Skin of body (tissue), 3 donors: ENCODE data around the gene KRT40. TPM values are rescaled to one million over a fixed set of nuclear protein-coding genes. Genes with fewer than 3 reads are reported as not detected.

Source experiments
- DNase-seq: peaks from one replicate; lab custom pipeline; 2025; lab: John Stamatoyannopoulos, UW
- small RNA-seq: library from RNA; depleted of rRNA; stranded (forward); fragments of <200 nt; gene quantifications from one replicate; pipeline ENCODE3, GENCODE V24; 2014; ENCODE audit warnings: low replicate concordance
- total RNA-seq: library from RNA; depleted of rRNA; stranded (reverse); fragments of >200 nt; gene quantifications from one replicate; pipeline ENCODE4 v1.2.3, GENCODE V29; 2014

KRT40 gene
- total RNA-seq, 1 donor from 2014 or later: 7.7 TPM

DNA sequence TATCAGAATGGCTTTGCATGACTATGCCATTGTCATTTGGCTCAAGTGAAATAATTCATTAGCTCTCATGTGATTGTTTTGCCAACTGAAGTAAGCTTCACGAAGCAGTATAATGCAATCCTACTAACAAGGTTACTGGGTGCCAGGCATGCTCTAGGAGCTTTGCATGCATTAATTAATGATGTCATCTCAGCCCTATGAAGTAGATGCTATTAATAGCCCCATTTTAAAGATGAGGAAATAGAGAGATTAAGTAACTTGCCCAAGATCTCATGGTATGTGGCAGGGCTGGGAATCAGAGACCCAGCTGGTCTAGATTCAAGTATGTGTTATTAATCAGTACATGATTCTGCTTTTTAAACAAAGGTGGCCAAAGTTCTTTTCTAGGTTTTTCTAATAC is 31.5 kb downstream of the KRT40 start:
- no peak for DNase-seq

DNA sequence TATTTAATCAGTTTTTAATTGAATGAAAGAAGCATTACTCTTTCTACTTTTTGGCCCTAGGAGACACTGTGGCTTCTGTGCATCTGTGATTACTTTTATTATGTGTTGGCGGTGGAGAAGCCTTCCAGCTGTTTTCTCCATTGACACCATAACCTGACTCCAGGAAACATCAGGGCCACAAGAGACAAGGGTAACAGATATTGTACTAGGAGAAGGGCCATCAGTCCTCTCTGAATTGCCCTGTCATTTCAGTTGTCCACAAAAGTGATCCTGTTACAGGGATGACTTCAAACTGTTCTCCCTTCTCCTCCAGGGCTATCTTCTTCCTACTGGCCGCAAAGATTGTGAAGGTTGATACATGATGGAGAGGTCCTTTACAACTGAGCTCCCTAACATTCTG is 32.0 kb downstream of the KRT40 start:
- no peak for DNase-seq

DNA sequence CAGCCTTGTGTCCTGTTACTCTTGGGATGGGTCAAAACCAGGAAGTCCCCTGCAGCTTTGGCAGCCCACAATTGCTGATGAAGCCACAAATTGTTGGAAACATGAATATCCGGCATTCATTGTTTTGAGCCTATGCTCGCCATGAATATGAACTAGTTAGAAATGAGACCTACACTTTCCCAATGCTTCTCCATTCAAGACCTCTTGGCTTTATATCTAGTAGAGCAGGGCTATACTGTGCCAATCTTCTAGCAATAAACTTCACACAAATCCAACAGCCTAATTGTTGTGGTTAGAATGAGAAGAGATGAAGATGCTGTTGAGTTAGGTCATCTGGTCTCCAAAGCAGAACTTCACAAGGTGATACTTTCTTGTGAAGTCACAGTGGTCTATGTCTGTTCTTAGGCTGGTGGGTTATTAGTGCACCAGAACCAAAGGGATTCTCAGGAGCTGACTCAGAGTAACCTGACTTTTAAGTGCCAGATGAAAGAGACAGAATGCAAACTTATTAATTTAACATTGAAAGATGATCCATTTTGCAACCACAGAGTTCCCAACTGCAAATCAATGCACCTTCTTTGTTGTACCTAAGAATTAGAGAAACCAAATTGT is 33.0 kb downstream of the KRT40 start:
- DNase-seq: no peak

DNA sequence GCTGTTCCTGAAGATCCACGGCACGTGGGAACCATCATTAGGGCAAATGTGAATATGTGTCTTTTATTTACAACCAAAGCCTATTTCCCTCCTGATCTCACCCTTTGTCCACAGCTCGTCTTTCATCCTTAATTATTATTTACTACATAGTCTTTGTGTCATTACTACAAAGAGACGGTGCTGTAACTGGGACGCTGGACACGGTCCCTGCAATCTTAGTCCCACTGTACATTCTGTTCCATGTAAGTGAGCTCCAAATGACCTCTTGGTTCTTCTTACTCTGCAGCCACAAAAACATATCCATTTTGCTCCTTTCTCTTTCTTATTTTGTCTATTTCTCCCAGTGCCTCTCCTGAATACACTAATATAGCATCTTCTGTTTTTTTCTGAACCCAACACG is 34.0 kb downstream of the KRT40 start:
- DNase-seq: no peak

DNA sequence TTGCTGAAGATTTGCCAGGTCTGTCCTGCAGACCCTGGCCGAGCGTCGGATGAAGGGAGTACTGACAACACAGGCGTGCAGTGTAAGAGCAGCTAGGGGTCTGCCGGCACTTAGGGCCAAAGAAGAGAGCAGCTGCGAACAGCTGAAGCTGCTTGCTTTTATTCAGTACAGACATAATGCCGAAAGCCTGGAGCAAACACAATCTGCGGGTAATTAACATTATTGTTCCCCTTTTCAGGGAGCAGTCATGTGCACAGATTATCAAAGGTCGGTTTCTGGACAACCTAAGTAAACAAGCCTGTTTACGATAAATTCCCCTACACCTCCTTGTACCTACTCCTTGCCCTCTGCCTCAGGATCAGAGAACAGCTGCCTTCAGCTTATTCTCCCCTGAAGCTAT is 34.7 kb downstream of the KRT40 start:
- no peak for DNase-seq

DNA sequence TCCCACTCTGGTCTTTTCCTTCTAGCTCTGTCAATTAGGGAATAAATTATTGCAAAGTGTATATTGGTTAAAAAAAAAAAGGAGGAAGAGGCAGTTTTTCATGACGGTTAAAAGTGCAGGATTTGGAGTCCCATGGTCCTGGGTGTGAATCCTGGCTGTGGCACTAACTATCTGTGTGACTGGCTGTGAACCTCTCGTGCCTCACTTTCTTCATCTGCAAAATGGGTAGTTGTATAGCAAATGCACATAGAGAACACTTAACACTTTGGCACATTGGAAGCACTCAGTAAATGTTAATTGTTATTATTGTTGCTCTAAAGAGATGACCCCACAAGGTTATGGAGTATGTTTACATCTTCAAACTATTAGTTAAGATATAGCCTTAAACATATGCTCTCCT is 36.2 kb downstream of the KRT40 start:
- DNase-seq: no peak

DNA sequence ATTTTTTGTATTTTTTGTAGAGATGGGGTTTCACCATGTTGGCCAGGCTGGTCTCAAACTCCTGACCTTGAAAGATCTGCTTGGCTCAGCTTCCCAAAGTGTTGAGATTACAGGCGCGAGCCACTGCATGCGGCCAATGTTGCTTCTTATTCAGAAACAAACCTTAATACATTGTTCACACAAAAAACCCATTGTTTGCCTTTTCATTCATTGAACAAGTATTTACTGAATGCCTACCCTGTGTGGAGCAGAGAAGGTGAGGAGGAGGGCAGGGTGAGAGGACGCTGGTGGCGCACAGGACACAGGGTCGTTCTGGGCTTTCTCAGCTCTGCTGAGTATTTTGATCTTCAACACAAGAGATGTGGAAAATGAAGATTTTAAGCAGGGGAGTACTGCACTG is 38.7 kb downstream of the KRT40 start:
- no peak for DNase-seq

DNA sequence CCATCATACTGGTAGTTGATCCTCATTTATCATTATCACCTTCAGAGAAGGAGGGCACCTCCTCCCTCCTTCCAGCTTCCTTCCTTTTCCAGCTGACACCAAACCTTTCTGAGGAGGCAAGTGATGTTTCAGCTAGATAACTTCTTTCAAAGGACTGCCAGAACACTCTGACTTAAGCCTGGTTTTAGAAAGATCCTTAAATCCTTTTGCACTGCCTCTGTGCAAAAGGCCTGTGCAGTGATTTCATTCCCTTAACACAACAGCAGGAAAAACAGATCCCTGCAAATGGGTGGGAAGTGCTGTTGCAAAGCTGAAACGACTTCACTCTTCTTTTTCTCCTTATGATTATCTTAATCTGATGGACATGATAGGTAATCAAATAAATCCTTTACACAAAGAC is 39.6 kb downstream of the KRT40 start:
- DNase-seq: no peak

DNA sequence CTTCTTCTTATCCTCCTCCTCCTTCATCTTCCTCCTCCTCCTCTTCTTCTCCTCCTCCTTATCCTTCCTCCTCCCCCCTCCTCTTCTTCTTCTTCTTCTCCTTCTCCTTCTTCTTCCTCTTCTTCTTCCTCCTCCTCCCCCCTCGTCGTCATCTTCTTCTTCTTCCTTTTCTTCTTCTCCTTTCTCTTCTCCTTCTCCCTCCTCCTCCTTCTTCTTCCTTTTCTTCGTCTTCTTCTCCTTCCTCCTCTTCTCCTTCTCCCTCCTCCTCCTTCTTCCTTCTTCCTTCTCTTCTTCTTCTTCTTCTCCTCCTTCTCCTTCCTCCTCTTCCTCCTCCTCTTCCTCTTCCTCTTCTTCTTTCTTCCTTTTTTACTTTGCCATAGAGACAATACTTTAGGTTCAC is 41.6 kb downstream of the KRT40 start:
- no peak for DNase-seq

DNA sequence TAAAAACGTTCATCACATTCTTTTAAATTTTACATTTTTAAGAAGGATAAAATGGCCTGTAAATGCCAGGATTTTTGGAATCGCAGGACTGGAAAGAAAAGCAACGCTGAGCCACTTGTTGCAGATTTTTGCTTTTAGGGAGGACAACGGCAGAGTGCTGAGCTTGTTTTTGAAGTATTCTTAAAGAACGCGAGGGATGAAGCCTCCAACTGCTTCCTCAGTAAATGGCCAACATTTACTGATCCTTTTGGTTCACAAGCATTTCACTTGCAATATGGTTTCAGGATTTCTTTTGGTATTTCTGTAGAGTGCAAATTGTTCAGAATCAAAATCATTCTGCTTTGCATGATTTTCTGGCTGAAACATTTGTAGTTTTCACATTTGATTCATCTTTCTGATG is 43.9 kb downstream of the KRT40 start:
- no peak for DNase-seq

DNA sequence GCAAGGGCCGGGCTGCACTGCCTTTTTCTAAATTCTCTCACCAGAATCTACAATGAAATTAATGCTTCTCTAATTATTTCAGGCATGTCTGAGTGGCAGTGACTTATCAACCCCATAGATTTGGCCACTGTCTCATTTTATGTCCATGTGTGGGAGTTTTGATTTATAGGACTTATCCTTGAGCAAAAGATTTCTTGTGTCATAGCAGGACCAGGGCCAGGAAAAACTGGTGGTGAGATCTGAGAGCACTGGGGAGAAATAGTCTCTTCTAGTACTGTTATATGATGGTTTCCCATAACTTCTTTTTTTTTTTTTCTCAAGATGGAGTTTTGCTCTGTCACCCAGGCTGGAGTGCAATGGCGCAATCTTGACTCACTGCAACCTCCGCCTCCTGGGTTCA is 45.1 kb downstream of the KRT40 start:
- DNase-seq: no peak

DNA sequence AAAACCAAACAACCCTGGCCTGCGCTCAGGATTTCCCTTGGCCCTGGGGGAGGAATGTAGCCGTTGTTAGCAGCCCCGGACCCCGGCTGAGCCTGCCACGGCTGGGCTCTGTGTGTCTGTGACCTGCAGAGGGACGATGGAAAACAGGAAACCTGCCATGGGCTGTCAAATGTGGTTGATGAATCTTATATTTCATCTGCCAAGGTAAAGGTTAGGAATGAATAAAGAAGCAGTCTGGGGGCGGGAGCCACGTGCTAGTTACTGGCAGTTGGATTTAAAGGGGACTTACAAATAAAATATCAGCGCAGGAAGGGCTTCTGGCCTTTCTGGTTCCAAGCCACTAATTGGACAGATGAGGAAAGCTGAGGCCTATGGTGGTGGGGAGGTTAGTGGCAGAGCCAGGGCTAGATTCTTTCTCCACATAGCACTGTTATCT is 46.7 kb downstream of the KRT40 start, which contains the start of gene KRT23:
Gene KRT23, minus strand, starts transcription at position 263 of the 436 bp plus-strand sequence. CDS start 1,043 bp downstream, outside the sequence.
- DNase-seq: no peak

DNA sequence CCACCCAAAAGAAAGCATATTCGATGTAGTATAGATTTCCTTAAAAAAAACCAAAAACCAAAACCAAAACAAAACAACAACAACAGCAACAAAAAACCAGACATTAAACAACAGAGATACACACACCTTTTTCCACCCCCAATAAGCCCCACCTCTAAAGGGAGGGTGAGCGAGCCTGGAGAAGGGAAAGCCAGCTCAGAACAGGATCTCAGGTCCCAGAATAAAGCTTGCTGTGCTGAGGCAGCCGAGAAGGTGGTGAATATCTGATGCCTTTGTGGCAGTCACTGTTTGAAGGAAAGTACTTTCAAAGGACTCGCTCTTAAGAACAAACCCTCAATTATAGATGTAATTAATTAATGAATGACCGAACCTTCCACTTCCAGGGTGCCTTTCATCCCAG is 47.1 kb downstream of the KRT40 start:
- no peak for DNase-seq

DNA sequence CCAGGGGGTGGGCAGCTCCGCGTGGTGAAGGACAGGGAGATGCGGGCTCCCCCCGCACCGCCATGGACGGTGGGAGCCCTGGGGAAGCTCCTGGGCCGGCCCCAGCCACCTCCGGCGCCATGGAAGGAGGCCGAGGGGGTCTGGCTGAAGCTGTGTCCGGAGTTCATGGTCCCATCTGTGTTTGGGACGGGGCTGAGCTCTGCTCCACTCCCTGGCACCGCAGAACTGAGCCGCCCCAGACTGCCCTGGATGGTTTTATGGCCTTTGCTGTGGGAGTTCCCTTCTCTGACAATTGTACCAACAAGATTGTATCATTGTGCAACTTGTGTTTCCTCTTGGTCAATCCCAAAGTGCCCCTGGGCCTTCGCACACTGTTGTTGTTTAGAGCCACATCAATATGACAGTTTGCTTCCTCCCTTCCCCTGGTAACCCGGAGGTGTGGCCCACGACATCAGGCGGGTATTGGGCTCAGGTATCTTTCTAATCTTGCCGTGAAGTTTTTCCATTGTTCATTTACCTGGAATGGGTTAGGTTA is 47.6 kb downstream of the KRT40 start:
- no peak for DNase-seq

DNA sequence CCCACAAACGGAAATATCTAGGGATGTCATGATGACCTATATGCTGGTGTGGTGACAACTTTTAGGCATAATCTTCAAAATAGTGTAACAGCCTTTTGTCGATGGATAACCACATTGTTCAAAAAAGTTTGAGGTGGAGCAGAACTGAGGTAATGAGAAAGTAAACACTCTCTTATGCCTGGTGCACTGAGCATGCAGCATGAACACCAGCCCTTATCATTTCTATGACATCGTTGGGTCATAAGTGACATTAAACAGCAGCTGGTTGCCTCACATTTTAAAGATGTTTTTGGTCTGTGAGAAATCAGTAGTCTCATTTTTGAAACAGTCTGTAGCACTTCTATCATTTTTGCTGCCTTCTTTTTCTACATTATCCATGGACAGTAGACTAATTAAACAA is 48.5 kb downstream of the KRT40 start:
- DNase-seq: no peak

DNA sequence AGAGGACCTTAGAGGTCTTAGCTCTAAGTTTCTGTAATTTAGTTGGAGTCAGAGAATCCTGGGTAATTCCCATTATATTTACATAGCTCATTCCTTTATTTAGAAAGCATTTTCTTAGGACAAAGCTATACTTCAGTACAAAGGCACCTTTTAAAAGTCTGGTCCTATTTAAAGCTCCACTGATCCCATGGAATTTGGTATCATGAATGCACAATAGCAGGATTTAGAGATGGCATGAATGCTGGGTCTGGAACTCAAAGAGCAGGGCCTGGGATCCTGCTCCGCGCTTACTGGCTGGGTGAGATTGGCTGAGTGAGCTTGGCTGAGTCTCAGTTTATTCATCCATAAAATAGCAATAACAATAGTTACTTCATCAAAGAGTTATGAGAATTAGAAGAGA is 51.5 kb downstream of the KRT40 start:
- no peak for DNase-seq

DNA sequence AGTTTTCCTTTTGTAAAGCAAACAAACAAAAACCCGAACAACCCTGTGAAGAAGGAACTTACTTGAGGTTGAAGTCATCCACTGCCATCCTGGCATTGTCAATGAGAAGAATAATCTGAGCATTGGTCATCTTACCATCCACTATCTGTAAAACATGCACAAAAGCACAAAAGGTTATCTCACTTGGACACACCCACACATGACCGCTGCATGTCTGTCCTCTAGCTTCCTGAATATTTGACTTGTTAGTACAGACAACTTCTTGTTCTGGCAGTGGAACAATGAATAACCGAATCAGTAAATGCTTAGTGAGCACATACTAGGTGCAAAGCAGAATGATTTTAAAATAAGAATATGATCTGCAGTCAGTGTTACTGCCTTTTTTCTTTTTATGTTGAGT is 52.8 kb downstream of the KRT40 start:
- DNase-seq: no peak

Small RNA genes lying within 50 kb of the gene (small RNA-seq; reads per million reads assigned to genes)
- gene KRTAP3-4P: not detected

Other genes starting within 250 kb of the KRT40 start
- gene KRT25, start 229.0 kb downstream of the KRT40 start, total RNA-seq: 608 TPM
- 18.3 TPM for gene KRT26, start 212.1 kb downstream of the KRT40 start, total RNA-seq
- 428 TPM for gene KRT27, start 201.8 kb downstream of the KRT40 start, total RNA-seq
- gene KRT28, start 184.4 kb downstream of the KRT40 start, total RNA-seq: 152 TPM
- gene KRT10, start 161.7 kb downstream of the KRT40 start, total RNA-seq: 976 TPM
- gene KRT12, start 117.1 kb downstream of the KRT40 start, total RNA-seq: 0.10 TPM
- gene KRT20, start 99.1 kb downstream of the KRT40 start, total RNA-seq: 0.39 TPM
- 107 TPM for gene KRT23, start 46.7 kb downstream of the KRT40 start, total RNA-seq
- 6.4 TPM for gene KRT39, start 17.4 kb downstream of the KRT40 start, total RNA-seq
- 1.5 TPM for gene KRTAP3-3, start 9.8 kb upstream of the KRT40 start, total RNA-seq
- 2.3 TPM for gene KRTAP3-2, start 15.6 kb upstream of the KRT40 start, total RNA-seq
- gene KRTAP3-1, start 24.8 kb upstream of the KRT40 start, total RNA-seq: 5.3 TPM
- gene KRTAP1-5, start 42.9 kb upstream of the KRT40 start, total RNA-seq: 14.1 TPM
- gene KRTAP1-4, start 45.9 kb upstream of the KRT40 start, total RNA-seq: not detected
- 12.2 TPM for gene KRTAP1-3, start 50.5 kb upstream of the KRT40 start, total RNA-seq
- gene KRTAP1-1, start 57.1 kb upstream of the KRT40 start, total RNA-seq: 7.5 TPM
- 3.4 TPM for gene KRTAP2-1, start 63.0 kb upstream of the KRT40 start, total RNA-seq
- 6.5 TPM for gene KRTAP2-2, start 70.9 kb upstream of the KRT40 start, total RNA-seq
- gene KRTAP2-3, start 75.8 kb upstream of the KRT40 start, total RNA-seq: 0.30 TPM
- gene KRTAP2-4, start 81.6 kb upstream of the KRT40 start, total RNA-seq: 3.3 TPM
- 11.4 TPM for gene KRTAP4-7, start 99.8 kb upstream of the KRT40 start, total RNA-seq
- 3.1 TPM for gene KRTAP4-8, start 113.8 kb upstream of the KRT40 start, total RNA-seq
- gene KRTAP4-16, start 117.9 kb upstream of the KRT40 start, total RNA-seq: not detected
- 5.2 TPM for gene KRTAP4-9, start 121.1 kb upstream of the KRT40 start, total RNA-seq
- gene KRTAP4-11, start 134.0 kb upstream of the KRT40 start, total RNA-seq: 0.79 TPM
- 0.89 TPM for gene KRTAP4-12, start 139.9 kb upstream of the KRT40 start, total RNA-seq
- gene KRTAP4-6, start 156.2 kb upstream of the KRT40 start, total RNA-seq: 4.0 TPM
- 1.3 TPM for gene KRTAP4-5, start 165.5 kb upstream of the KRT40 start, total RNA-seq
- gene KRTAP4-4, start 176.4 kb upstream of the KRT40 start, total RNA-seq: 2.2 TPM
- gene KRTAP4-3, start 183.9 kb upstream of the KRT40 start, total RNA-seq: 2.0 TPM
- gene KRTAP4-2, start 193.9 kb upstream of the KRT40 start, total RNA-seq: 1.1 TPM
- gene KRTAP4-1, start 200.6 kb upstream of the KRT40 start, total RNA-seq: 3.6 TPM
- gene KRTAP9-1, start 205.6 kb upstream of the KRT40 start, total RNA-seq: not detected
- 6.3 TPM for gene KRTAP9-2, start 242.3 kb upstream of the KRT40 start, total RNA-seq
- 7.3 TPM for gene KRTAP9-3, start 248.1 kb upstream of the KRT40 start, total RNA-seq